Astrocyte (in vitro differentiated cells and primary cell): Measurements from ENCODE around the gene MRPS12. TPM values are rescaled to one million over a fixed set of nuclear protein-coding genes. Genes with fewer than 3 reads are reported as not detected.

Experiments used
- DNase-seq: peaks from one replicate; pipeline ENCODE4 v3.0.0-alpha.2; 2010; ENCODE audit warnings: low read depth
- FAIRE-seq: peaks from 2 replicates; lab custom pipeline; 2011; peaks lifted over from hg19 to GRCh38; lab: Jason Lieb, UNC
- H2AFZ ChIP-seq: 2 replicates; pipeline ENCODE4 v1.6.0; 2012; ENCODE audit warnings: low read depth, low read length, inconsistent platforms
- H3K27ac ChIP-seq: 2 replicates; pipeline ENCODE4 v1.5.1; 2011; ENCODE audit warnings: low read depth, low read length, inconsistent platforms
- H3K27me3 ChIP-seq: 2 replicates; pipeline ENCODE4 v1.6.0; 2011; ENCODE audit warnings: low read length, inconsistent platforms; ENCODE audit not compliant: insufficient read depth
- H3K36me3 ChIP-seq: 2 replicates; pipeline ENCODE4 v1.5.1; 2011; ENCODE audit warnings: low read length, inconsistent platforms; ENCODE audit not compliant: insufficient read depth
- H3K4me1 ChIP-seq: 2 replicates; pipeline ENCODE4 v1.5.1; 2011; ENCODE audit warnings: low read length, inconsistent platforms; ENCODE audit not compliant: insufficient read depth
- H3K4me2 ChIP-seq: 2 replicates; pipeline ENCODE4 v1.6.0; 2012; ENCODE audit warnings: low read length, inconsistent platforms
- H3K4me3 ChIP-seq: 2 replicates; pipeline ENCODE4 v1.5.1; 2011; ENCODE audit warnings: low read depth, mild to moderate bottlenecking, low read length, inconsistent platforms; ENCODE audit not compliant: insufficient read depth
- H3K79me2 ChIP-seq: 2 replicates; pipeline ENCODE4 v1.6.0; 2012; ENCODE audit warnings: mild to moderate bottlenecking, low read length, inconsistent platforms; ENCODE audit not compliant: insufficient read depth
- H3K9ac ChIP-seq: 2 replicates; pipeline ENCODE4 v1.6.0; 2012; ENCODE audit warnings: mild to moderate bottlenecking, low read length, inconsistent platforms
- H3K9me3 ChIP-seq: 2 replicates; pipeline ENCODE4 v1.5.1; 2012; ENCODE audit warnings: low read depth, mild to moderate bottlenecking, low read length, inconsistent platforms; ENCODE audit not compliant: insufficient read depth
- H4K20me1 ChIP-seq: 2 replicates; pipeline ENCODE4 v1.6.0; 2012; ENCODE audit warnings: low read length, inconsistent platforms; ENCODE audit not compliant: insufficient read depth
- H3K27ac Mint-ChIP-seq: one replicate; pipeline ENCODE4 v1.8.0; 2021; ENCODE audit warnings: mild to moderate bottlenecking, mixed read lengths; ENCODE audit not compliant: unreplicated experiment
- H3K27me3 Mint-ChIP-seq: one replicate; pipeline ENCODE4 v1.8.0; 2021; ENCODE audit warnings: low read depth, mixed read lengths; ENCODE audit not compliant: unreplicated experiment
- H3K36me3 Mint-ChIP-seq: one replicate; pipeline ENCODE4 v1.8.0; 2021; ENCODE audit warnings: low read depth, mixed read lengths; ENCODE audit not compliant: unreplicated experiment
- H3K4me1 Mint-ChIP-seq: one replicate; pipeline ENCODE4 v1.8.0; 2021; ENCODE audit warnings: low read depth, mixed read lengths; ENCODE audit not compliant: unreplicated experiment
- H3K4me3 Mint-ChIP-seq: one replicate; pipeline ENCODE4 v1.8.0; 2021; ENCODE audit warnings: mild to moderate bottlenecking, moderate library complexity, mixed read lengths; ENCODE audit not compliant: unreplicated experiment
- H3K9me3 Mint-ChIP-seq: one replicate; pipeline ENCODE4 v1.8.0; 2021; ENCODE audit warnings: mild to moderate bottlenecking, mixed read lengths; ENCODE audit not compliant: unreplicated experiment
- EZH2 ChIP-seq: IDR thresholded peaks from 2 replicates; pipeline ENCODE4 v1.6.1; 2012; ENCODE audit warnings: mild to moderate bottlenecking, low read length, inconsistent platforms; ENCODE audit not compliant: insufficient read depth
- total RNA-seq: library from RNA; stranded (reverse); gene quantifications from 2 replicates; pipeline ENCODE4 v1.2.1, GENCODE V29; 2021
- TF ChIP-seq, protein P1 (sequence below): IDR thresholded peaks from 2 replicates; pipeline ENCODE4 v1.5.1; 2011; ENCODE audit warnings: low read depth, mild to moderate bottlenecking, inconsistent platforms, low read length, moderate library complexity; ENCODE audit not compliant: insufficient read depth

MRPS12 gene
- total RNA-seq, 1 donor from 2014 or later, result 59.5 TPM

DNA sequence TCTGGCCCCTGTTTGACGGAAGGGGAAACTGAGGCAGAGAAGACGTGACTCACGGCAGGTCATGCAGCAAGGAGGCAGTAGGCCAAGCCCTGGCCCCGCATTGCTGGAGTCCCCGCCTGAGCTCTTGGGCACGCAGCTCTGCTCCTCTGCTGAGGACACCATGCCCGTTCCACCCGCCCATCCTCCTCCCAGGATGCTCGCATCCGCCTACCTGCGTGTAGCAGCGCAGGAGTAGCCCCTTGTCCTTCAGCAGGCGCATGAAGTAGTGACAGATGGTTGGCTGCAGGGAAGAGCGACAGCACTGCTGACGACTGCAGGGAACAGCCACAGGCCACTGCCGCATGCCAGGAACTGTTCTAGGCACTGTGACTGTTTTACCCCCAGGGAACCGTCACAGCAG lies 41.9 kb upstream of the MRPS12 start:
- Histone ChIP-seq H3K36me3 (peaks cover 7% of the 10 kb centered on the region), H3K79me2 (no peaks in the 10 kb centered on the region), H3K9me3 (no peaks in the 10 kb centered on the region), H3K4me3 (no peak overlapping the region), H2AFZ (no peak overlapping the region), H3K9ac (no peak overlapping the region), H4K20me1 (no peaks in the 10 kb centered on the region), H3K27me3 (no peaks in the 10 kb centered on the region), H3K4me2 (no peak overlapping the region), H3K4me1 (no peaks in the 10 kb centered on the region), H3K27ac (no peak overlapping the region)
- Mint-ChIP-seq H3K4me3 (no peak overlapping the region), H3K4me1 (no peaks in the 10 kb centered on the region), H3K36me3 (peaks cover 3% of the 10 kb centered on the region), H3K27me3 (no peaks in the 10 kb centered on the region), H3K9me3 (no peaks in the 10 kb centered on the region), H3K27ac (no peak overlapping the region)
- no peak for DNase-seq
- TF ChIP-seq EZH2, result no peak
- TF ChIP-seq, protein P1, sequence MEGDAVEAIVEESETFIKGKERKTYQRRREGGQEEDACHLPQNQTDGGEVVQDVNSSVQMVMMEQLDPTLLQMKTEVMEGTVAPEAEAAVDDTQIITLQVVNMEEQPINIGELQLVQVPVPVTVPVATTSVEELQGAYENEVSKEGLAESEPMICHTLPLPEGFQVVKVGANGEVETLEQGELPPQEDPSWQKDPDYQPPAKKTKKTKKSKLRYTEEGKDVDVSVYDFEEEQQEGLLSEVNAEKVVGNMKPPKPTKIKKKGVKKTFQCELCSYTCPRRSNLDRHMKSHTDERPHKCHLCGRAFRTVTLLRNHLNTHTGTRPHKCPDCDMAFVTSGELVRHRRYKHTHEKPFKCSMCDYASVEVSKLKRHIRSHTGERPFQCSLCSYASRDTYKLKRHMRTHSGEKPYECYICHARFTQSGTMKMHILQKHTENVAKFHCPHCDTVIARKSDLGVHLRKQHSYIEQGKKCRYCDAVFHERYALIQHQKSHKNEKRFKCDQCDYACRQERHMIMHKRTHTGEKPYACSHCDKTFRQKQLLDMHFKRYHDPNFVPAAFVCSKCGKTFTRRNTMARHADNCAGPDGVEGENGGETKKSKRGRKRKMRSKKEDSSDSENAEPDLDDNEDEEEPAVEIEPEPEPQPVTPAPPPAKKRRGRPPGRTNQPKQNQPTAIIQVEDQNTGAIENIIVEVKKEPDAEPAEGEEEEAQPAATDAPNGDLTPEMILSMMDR, result no peak
- FAIRE-seq, result no peak

DNA sequence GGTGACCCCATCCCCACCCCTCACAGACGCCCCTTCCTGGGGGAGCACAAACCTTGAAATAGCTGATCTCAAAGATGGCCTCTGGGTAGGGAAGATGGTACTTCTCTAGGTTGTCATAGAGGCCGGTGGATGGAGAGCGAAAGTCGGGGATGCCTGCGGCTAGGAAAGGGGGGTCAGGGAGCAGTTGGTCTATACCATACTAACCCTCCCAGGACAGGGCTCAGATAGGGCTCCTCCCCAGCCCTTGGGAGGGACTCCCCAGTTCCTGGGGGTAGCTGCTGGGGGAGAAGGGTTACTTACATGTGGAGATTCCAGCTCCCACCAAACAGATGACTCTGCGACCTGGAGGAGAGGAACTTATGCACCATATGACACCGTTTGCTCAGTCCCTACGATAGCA lies 40.9 kb upstream of the MRPS12 start:
- DNase-seq, result no peak
- H4K20me1 ChIP-seq, result no peaks in the 10 kb centered on the region
- FAIRE-seq, result no peak

DNA sequence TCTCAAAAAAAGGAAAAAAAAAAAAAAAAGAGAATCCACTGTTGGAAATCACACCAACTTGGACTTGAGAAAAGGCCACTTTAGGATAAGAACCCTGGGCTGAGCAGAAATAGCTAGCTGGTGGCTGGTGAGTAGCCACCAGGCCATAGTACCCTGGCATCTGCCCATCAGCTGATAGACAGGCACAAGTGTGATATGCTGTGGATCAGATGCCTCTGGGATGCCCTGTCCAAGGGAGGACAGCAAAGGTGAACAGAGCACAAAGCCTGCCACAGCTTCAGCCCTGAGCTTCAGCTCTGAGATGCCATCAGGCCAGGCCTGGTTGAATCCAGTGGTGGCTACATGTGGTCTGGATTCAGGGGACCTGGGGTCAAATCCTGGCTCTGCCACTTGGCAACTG lies 40.1 kb upstream of the MRPS12 start:
- no peak for TF ChIP-seq EZH2
- TF ChIP-seq, protein P1, result no peak
- no peaks in the 10 kb centered on the region for H3K27me3 Mint-ChIP-seq
- no peaks in the 10 kb centered on the region for H3K4me1 Mint-ChIP-seq
- H3K9me3 ChIP-seq, result no peaks in the 10 kb centered on the region
- no peaks in the 10 kb centered on the region for H3K4me1 ChIP-seq
- H3K27ac Mint-ChIP-seq, result no peak overlapping the region
- no peak overlapping the region for H3K4me3 ChIP-seq
- H3K36me3 ChIP-seq, result peaks cover 7% of the 10 kb centered on the region
- DNase-seq (no peak), FAIRE-seq (no peak)
- H3K27ac ChIP-seq, result no peak overlapping the region
- no peaks in the 10 kb centered on the region for H3K79me2 ChIP-seq
- no peak overlapping the region for H3K4me3 Mint-ChIP-seq
- H3K9me3 Mint-ChIP-seq, result no peaks in the 10 kb centered on the region
- H2AFZ ChIP-seq, result no peak overlapping the region
- no peak overlapping the region for H3K4me2 ChIP-seq
- H3K9ac ChIP-seq, result no peak overlapping the region
- H3K27me3 ChIP-seq, result no peaks in the 10 kb centered on the region
- no peaks in the 10 kb centered on the region for H4K20me1 ChIP-seq
- H3K36me3 Mint-ChIP-seq, result peaks cover 3% of the 10 kb centered on the region

More for the DNA sequence above, 40.9 kb upstream of the MRPS12 start:
- no peaks in the 10 kb centered on the region for H3K27me3 ChIP-seq
- H3K27ac ChIP-seq, result no peak overlapping the region
- no peak overlapping the region for H3K4me3 Mint-ChIP-seq
- TF ChIP-seq, protein P1, result no peak
- no peak for TF ChIP-seq EZH2
- H3K27me3 Mint-ChIP-seq, result no peaks in the 10 kb centered on the region
- H3K9me3 Mint-ChIP-seq, result no peaks in the 10 kb centered on the region
- H3K36me3 ChIP-seq, result peaks cover 7% of the 10 kb centered on the region
- peaks cover 3% of the 10 kb centered on the region for H3K36me3 Mint-ChIP-seq
- no peak overlapping the region for H3K27ac Mint-ChIP-seq
- H3K4me3 ChIP-seq, result no peak overlapping the region
- H3K9me3 ChIP-seq, result no peaks in the 10 kb centered on the region
- no peak overlapping the region for H2AFZ ChIP-seq
- no peaks in the 10 kb centered on the region for H3K4me1 Mint-ChIP-seq
- H3K79me2 ChIP-seq, result no peaks in the 10 kb centered on the region
- no peak overlapping the region for H3K4me2 ChIP-seq
- no peaks in the 10 kb centered on the region for H3K4me1 ChIP-seq
- H3K9ac ChIP-seq, result no peak overlapping the region
